Neuronal stem cell (in vitro differentiated cells): ENCODE results near the gene OMG.

Experiments
- DNase-seq: peaks from one replicate; pipeline ENCODE4 v3.0.0-alpha.2; 2013; ENCODE audit warnings: low spot score
- H2AFZ ChIP-seq: one replicate; pipeline ENCODE4 v1.6.1; 2013; ENCODE audit warnings: mild to moderate bottlenecking, low read length, inconsistent platforms
- H2AK5ac ChIP-seq: 2 replicates; pipeline ENCODE4 v1.6.1; 2013; ENCODE audit warnings: low read depth, mild to moderate bottlenecking, inconsistent platforms, low read length, moderate library complexity, mixed read lengths
- H2BK120ac ChIP-seq: 2 replicates; pipeline ENCODE4 v1.6.1; 2013; ENCODE audit warnings: low read depth, mild to moderate bottlenecking, inconsistent platforms, low read length, moderate library complexity, mixed read lengths
- H2BK12ac ChIP-seq: one replicate; pipeline ENCODE4 v1.6.1; 2013; ENCODE audit warnings: low read length, inconsistent platforms
- H2BK15ac ChIP-seq: 2 replicates; pipeline ENCODE4 v1.6.1; 2013; ENCODE audit warnings: mild to moderate bottlenecking, low read length, inconsistent platforms, mixed read lengths
- H2BK5ac ChIP-seq: one replicate; pipeline ENCODE4 v1.6.1; 2013; ENCODE audit warnings: inconsistent platforms, mild to moderate bottlenecking, low read length, moderate library complexity
- H3K14ac ChIP-seq: one replicate; pipeline ENCODE4 v1.6.1; 2013; ENCODE audit warnings: low read length, inconsistent platforms
- H3K18ac ChIP-seq: 2 replicates; pipeline ENCODE4 v1.6.1; 2013; ENCODE audit warnings: low read length, inconsistent platforms
- H3K23ac ChIP-seq: 2 replicates; pipeline ENCODE4 v1.6.1; 2013; ENCODE audit warnings: low read depth, mild to moderate bottlenecking, mixed read lengths, low read length, inconsistent platforms; ENCODE audit not compliant: poor library complexity
- H3K27ac ChIP-seq: replicated peaks from 3 replicates; pipeline ENCODE4 v1.5.1; 2013; ENCODE audit warnings: low read length, inconsistent platforms
- H3K27me3 ChIP-seq, 3 experiments: 2 replicates each; pipeline ENCODE4 v1.6.1; 2013; ENCODE audit warnings: low read length in 3 of 3, mild to moderate bottlenecking in 2 of 3, inconsistent platforms in 1 of 3, low read depth in 1 of 3, mixed read lengths in 1 of 3, moderate library complexity in 1 of 3; ENCODE audit not compliant: control insufficient read depth in 3 of 3, insufficient read depth in 3 of 3
- H3K36me3 ChIP-seq, 2 donors: replicated peaks in 1 of 2; 2 replicates each; pipeline ENCODE4 v1.6.1; 2013; ENCODE audit warnings: low read length in 2 of 2; ENCODE audit not compliant: control insufficient read depth in 2 of 2, insufficient read depth in 2 of 2
- H3K4ac ChIP-seq: 2 replicates; pipeline ENCODE4 v1.6.1; 2013; ENCODE audit warnings: inconsistent platforms, mild to moderate bottlenecking, low read length, moderate library complexity
- H3K4me1 ChIP-seq, 2 donors: 1 replicate in 1 of 2; 2 replicates in 1 of 2; pipeline ENCODE4 v1.6.1; 2013; ENCODE audit warnings: low read length in 2 of 2, low read depth in 1 of 2; ENCODE audit not compliant: control insufficient read depth in 2 of 2, insufficient read depth in 1 of 2
- H3K4me2 ChIP-seq: one replicate; pipeline ENCODE4 v1.6.1; 2013; ENCODE audit warnings: mild to moderate bottlenecking, low read length, inconsistent platforms; ENCODE audit not compliant: insufficient read depth, poor library complexity, severe bottlenecking
- H3K4me3 ChIP-seq, 2 donors: 2 replicates each; pipeline ENCODE4 v1.5.1; 2013; ENCODE audit warnings: low read length in 2 of 2, mild to moderate bottlenecking in 2 of 2, inconsistent platforms in 1 of 2, moderate library complexity in 1 of 2
- H3K79me1 ChIP-seq: one replicate; pipeline ENCODE4 v1.6.1; 2013; ENCODE audit warnings: low read depth, mild to moderate bottlenecking, inconsistent platforms, low read length, moderate library complexity
- H3K9ac ChIP-seq: one replicate; pipeline ENCODE4 v1.6.1; 2013; ENCODE audit warnings: mild to moderate bottlenecking, low read depth, low read length, inconsistent platforms; ENCODE audit not compliant: poor library complexity
- H3K9me3 ChIP-seq, 2 donors: replicated peaks in 1 of 2; 2 replicates each; pipeline versions ENCODE3 to v1.6.1; 2013; ENCODE audit warnings: low read length in 2 of 2, mild to moderate bottlenecking in 2 of 2, inconsistent platforms in 1 of 2, low read depth in 1 of 2, mixed read lengths in 1 of 2, moderate library complexity in 1 of 2; ENCODE audit not compliant: control insufficient read depth in 2 of 2, insufficient read depth in 1 of 2
- H4K8ac ChIP-seq: one replicate; pipeline ENCODE4 v1.6.1; 2013; ENCODE audit warnings: low read depth, mild to moderate bottlenecking, inconsistent platforms, low read length, moderate library complexity
- H4K91ac ChIP-seq: one replicate; pipeline ENCODE4 v1.6.1; 2013; ENCODE audit warnings: low read length, low read depth, mild to moderate bottlenecking, inconsistent platforms; ENCODE audit not compliant: poor library complexity
- WGBS, 2 donors: extraction: QIAGEN DNeasy Blood & Tissue Kit; methylation state at CpG; one replicate each; pipeline ENCODE4 v1.1.7; 2013; ENCODE audit warnings: missing lambda C conversion rate in 2 of 2, mixed read lengths in 1 of 2; ENCODE audit not compliant: insufficient read length in 2 of 2, insufficient replicate concordance in 1 of 2; ENCODE audit errors: extremely low coverage in 2 of 2; 5-methylcytosine and 5-hydroxymethylcytosine counted together

Gene OMG

GRCh38 chr17:31311526-31311925 is 14.5 kb upstream of the OMG start:
- no peak overlapping the region for H3K4me3 ChIP-seq
- H2AK5ac ChIP-seq: no peak overlapping the region
- H3K9ac ChIP-seq: no peak overlapping the region
- no peak overlapping the region for H3K18ac ChIP-seq
- DNase-seq: no peak
- H3K23ac ChIP-seq: no peak overlapping the region
- H3K4me2 ChIP-seq: no peak overlapping the region
- no peak overlapping the region for H3K4ac ChIP-seq
- no CpG with 5 or more reads among the region's 3 CpGs for WGBS, 2 donors
- H2BK15ac ChIP-seq: no peak overlapping the region
- no peaks in the 10 kb centered on the region for H3K79me1 ChIP-seq
- H3K9me3 ChIP-seq: no peaks in the 10 kb centered on the region
- H4K91ac ChIP-seq: no peak overlapping the region
- H3K4me1 ChIP-seq: no peaks in the 10 kb centered on the region
- no peak overlapping the region for H2AFZ ChIP-seq
- H3K14ac ChIP-seq: no peak overlapping the region
- H2BK5ac ChIP-seq: no peak overlapping the region
- no peaks in the 10 kb centered on the region for H3K27me3 ChIP-seq
- no peak overlapping the region for H3K27ac ChIP-seq
- H2BK120ac ChIP-seq: no peak overlapping the region
- H2BK12ac ChIP-seq: no peak overlapping the region
- H4K8ac ChIP-seq: no peak overlapping the region
- H3K36me3 ChIP-seq: no peaks in the 10 kb centered on the region

DNA sequence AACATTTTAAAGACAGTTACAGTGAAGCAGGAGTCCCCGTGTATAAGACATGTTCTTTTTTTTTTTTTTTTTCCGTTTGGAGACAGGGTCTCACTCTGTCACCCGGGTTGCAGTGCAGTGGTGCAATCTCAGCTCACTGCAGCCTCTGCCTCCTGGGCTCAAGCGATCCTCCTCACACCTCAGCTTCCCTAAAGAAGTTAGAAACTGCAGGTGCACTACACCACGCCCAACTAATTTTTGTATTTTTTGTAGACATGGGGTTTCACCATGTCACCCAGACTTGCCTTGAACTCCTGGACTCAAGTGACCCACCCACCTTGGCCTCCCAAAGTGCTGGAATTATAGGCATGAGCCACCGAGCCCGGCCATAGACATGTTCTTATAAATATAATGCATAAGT is 13.8 kb upstream of the OMG start:
- Histone ChIP-seq H2AFZ (no peak overlapping the region), H2BK12ac (no peak overlapping the region), H3K4ac (no peak overlapping the region), H3K9ac (no peak overlapping the region), H4K8ac (no peak overlapping the region), H2BK5ac (no peak overlapping the region), H3K27me3 (no peaks in the 10 kb centered on the region), H3K27ac (no peak overlapping the region), H3K18ac (no peak overlapping the region), H3K36me3 (no peaks in the 10 kb centered on the region), H4K91ac (no peak overlapping the region), H2AK5ac (no peak overlapping the region), H2BK15ac (no peak overlapping the region), H3K4me2 (no peak overlapping the region), H3K4me3 (no peak overlapping the region), H3K4me1 (no peaks in the 10 kb centered on the region), H2BK120ac (no peak overlapping the region), H3K9me3 (no peaks in the 10 kb centered on the region), H3K23ac (no peak overlapping the region), H3K14ac (no peak overlapping the region), H3K79me1 (no peaks in the 10 kb centered on the region)
- WGBS, 2 donors: no CpG with 5 or more reads among the region's 7 CpGs
- DNase-seq: no peak

DNA sequence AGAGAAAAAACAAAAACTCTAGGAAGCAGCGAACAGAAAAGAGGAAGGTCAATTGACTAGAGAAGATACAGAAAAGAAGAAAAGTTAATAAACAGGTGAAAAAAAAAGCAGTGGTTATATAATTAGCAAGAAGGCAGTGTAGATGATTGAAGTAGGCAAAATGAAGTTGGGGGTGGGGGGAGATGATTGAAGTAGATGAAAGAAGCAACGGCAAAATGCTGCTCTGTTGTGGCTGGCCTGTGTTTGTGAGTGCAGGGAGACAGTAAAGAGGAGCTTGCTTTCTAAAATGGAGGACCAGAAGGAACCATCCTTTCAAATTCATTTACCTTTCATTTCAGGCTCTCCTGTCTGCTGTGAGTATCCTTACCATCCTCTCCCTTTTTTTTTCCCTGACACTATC is 13.2 kb upstream of the OMG start:
- no peaks in the 10 kb centered on the region for H3K27me3 ChIP-seq
- H2BK5ac ChIP-seq: no peak overlapping the region
- no peak overlapping the region for H2AFZ ChIP-seq
- H3K9me3 ChIP-seq: no peaks in the 10 kb centered on the region
- no peak overlapping the region for H3K4me3 ChIP-seq
- peaks cover 0 to under 1% of the 10 kb centered on the region in 2 donors for H3K36me3 ChIP-seq
- H3K4ac ChIP-seq: no peak overlapping the region
- H4K8ac ChIP-seq: no peak overlapping the region
- no peak overlapping the region for H2BK120ac ChIP-seq
- no peaks in the 10 kb centered on the region for H3K4me1 ChIP-seq
- no peak overlapping the region for H2BK12ac ChIP-seq
- no peak overlapping the region for H3K18ac ChIP-seq
- no peak overlapping the region for H3K14ac ChIP-seq
- H2BK15ac ChIP-seq: no peak overlapping the region
- H3K27ac ChIP-seq: no peak overlapping the region
- H3K23ac ChIP-seq: no peak overlapping the region
- DNase-seq: no peak
- no CpG with 5 or more reads among the region's 2 CpGs for WGBS, 2 donors
- no peak overlapping the region for H3K9ac ChIP-seq
- H3K79me1 ChIP-seq: no peaks in the 10 kb centered on the region
- no peak overlapping the region for H2AK5ac ChIP-seq
- no peak overlapping the region for H3K4me2 ChIP-seq
- H4K91ac ChIP-seq: no peak overlapping the region

GRCh38 chr17:31309556-31309955 is 12.5 kb upstream of the OMG start:
- Histone ChIP-seq H4K91ac (no peak overlapping the region), H3K79me1 (no peaks in the 10 kb centered on the region), H4K8ac (no peak overlapping the region), H2AFZ (no peak overlapping the region), H3K27me3 (no peaks in the 10 kb centered on the region), H3K4me3 (no peak overlapping the region), H3K4ac (no peak overlapping the region), H3K36me3 (peaks cover 3% of the 10 kb centered on the region in 2 donors), H3K14ac (no peak overlapping the region), H3K27ac (no peak overlapping the region), H2BK12ac (no peak overlapping the region), H3K4me1 (no peaks in the 10 kb centered on the region), H2BK120ac (no peak overlapping the region), H2AK5ac (no peak overlapping the region), H3K18ac (no peak overlapping the region), H2BK15ac (no peak overlapping the region), H3K9ac (no peak overlapping the region), H3K4me2 (no peak overlapping the region), H3K23ac (no peak overlapping the region), H2BK5ac (no peak overlapping the region), H3K9me3 (no peaks in the 10 kb centered on the region)
- DNase-seq: no peak
- no CpG with 5 or more reads among the region's 2 CpGs for WGBS, 2 donors
